Measurements from ENCODE around the gene TBC1D8.

TBC1D8 gene

DNA sequence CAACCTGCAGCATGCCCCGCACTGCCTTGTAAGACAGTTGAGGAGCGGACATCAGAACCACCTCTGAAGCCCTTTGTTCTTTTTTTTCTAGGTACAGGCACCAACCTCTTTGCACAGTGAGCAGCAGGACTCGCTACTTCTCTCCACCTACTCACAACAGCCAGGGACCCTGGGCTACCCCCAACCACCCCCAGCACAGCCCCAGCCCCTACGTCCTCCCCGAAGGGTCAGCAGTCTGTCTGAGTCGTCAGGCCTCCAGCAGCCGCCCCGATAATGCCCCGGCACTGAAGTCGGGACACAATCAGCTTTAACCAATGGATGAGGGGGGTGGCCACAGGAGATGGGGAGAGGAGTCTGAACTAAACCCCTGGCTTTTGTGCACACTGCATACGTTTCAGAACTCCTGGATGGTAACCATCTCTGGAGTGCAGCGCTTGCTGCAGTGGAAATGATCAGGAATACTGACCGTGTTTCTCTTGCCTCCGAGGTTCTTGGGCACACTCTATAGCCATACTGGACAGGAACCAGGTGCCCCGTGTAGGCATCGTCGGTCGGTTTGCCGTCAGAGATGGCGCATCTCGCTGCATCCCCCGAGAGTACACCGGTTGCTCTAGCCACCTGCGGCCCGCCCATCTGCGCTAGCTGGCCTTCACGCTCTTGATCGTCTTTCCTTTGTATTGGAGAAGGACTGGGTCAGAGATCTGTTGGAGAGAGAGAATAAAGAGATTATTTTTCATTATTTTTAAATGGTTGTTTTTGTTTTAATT is 155.7 kb downstream of the TBC1D8 start:
- DNase-seq = no peak

- DNase-seq = no peak
Measured at GRCh38 chr2:100993294-100993693, 157.9 kb downstream of the TBC1D8 start.

- no peak for DNase-seq
Measured at GRCh38 chr2:100992262-100992661, 158.9 kb downstream of the TBC1D8 start.

DNA sequence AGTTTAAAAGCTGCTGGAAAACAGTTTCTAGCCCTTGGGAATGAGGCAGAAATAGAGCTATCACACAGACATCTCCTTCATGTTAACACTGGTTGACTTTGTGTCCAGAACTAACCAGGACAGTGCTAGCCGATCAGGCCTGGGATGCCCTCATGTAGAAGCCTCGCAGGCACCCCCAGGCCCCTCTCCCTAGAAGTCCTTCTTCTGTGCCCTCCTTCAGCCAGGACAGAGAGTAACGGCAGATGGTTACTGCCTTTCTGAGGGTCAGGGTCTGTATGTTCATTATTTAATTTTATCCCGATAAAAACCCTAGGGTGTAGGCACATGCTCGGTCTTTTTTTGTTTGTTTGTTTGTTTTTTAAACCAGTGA is 159.8 kb downstream of the TBC1D8 start:
- DNase-seq = no peak

DNA sequence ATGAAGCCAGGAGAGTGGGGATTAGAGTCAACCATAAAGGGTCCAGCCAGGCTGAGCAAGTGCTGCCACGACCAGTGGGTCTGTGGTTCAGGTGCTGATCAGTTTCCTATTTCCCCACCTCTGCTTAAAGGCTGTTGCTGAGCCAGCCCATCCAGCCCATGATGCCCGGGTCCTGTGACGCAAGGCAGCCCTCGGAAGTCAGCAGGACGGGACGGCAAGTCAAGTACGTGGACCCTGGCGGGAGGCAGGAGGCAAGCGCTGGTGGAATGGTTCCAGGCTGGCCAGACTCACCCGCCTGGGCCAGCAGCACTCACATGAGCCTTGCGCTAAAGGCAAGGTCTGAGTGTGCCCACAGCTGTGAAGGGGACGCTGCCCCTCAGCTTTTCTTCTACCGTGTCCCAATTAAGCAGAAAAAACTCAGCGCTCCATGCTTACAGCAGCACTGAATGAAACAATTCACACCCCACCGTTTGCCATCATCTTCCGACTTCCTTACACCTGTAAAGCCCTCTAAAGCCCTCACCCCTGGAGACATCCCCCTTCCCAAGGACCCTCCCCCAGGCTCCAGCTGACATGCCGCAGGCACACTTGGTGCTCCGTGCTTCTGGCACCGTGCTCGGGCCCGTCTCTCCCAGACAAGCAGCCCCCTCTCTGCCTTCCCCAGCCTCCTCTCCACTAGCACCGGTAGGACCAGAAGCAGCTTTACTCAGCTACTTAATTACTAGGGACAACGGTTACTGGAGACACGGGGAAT is 160.4 kb downstream of the TBC1D8 start:
- DNase-seq = no peak

GRCh38 chr2:100990166-100990565 is 161.0 kb downstream of the TBC1D8 start:
- no peak for DNase-seq

DNA sequence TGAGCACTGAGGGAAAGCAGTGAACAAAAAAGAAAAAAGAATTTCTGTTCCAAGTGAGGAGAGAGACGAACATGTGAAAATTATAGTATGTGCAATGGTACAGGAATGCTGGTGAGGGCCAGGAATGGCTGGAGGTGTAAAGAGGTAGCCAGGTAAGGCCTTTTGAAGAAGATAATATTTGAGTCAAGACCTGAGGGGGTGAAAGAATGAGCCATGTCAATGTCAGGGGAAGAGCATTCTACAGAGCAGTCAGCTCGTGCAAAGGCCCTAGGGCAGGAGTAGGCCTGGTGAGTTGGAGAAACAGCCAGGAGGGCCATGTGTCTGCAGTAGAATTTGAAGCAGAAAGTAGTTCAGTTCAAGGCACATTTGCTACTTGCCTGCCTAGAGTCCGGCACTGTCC is 161.5 kb downstream of the TBC1D8 start:
- DNase-seq = no peak

GRCh38 chr2:100988630-100989417 is 162.4 kb downstream of the TBC1D8 start:
- DNase-seq = no peak

DNA sequence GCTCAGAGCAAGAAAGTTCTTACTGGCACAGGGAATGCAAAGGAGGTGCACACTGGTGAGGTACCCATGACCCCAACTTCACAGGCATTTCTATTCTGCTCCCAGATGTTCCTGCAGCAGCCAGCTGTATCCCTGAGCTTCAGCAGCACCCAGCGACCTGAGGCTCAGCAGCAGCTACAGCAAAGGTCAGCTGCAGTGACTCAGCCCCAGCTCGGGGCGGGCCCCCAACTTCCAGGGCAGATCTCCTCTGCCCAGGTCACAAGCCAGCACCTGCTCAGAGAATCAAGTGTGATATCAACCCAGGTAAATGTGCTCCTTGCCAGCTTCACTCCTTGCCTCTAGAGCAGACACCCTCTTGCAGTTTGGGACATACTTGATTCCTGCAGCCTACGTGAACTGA is 163.2 kb downstream of the TBC1D8 start:
- DNase-seq = no peak

GRCh38 chr2:100987536-100987935 is 163.6 kb downstream of the TBC1D8 start:
- DNase-seq = no peak

GRCh38 chr2:100986157-100986556 is 165.0 kb downstream of the TBC1D8 start:
- no peak for DNase-seq

DNA sequence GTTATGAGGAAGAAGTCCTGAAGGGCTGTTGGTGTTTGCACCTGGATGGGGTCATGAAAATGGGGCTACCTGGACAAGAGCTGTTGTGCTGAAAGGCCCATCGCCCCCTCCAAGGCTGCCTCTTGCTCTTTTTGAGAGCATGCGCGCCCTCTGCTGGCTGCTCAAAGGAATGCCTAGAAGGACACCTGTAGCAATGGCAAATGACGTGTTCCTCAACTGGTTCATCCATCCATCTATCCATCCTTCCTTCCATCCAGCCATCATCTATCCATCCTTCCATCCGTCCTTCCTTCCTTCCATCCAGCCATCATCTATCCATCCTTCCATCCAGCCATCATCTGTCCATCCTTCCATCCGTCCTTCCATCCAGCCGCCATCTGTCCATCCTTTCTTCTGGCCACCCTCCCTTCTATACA is 166.3 kb downstream of the TBC1D8 start:
- DNase-seq = peak; percentile 56

- no peak for DNase-seq
Measured at GRCh38 chr2:100983684-100984310, 167.4 kb downstream of the TBC1D8 start.

- no peak for DNase-seq
Measured at GRCh38 chr2:100983201-100983600, 168.0 kb downstream of the TBC1D8 start.

- DNase-seq = no peak
Measured at GRCh38 chr2:100982431-100982861, 168.7 kb downstream of the TBC1D8 start.

- no peak for DNase-seq
Measured at GRCh38 chr2:100981011-100981410, 170.2 kb downstream of the TBC1D8 start.

- no peak for DNase-seq
Measured at GRCh38 chr2:100980046-100980445, 171.1 kb downstream of the TBC1D8 start.

DNA sequence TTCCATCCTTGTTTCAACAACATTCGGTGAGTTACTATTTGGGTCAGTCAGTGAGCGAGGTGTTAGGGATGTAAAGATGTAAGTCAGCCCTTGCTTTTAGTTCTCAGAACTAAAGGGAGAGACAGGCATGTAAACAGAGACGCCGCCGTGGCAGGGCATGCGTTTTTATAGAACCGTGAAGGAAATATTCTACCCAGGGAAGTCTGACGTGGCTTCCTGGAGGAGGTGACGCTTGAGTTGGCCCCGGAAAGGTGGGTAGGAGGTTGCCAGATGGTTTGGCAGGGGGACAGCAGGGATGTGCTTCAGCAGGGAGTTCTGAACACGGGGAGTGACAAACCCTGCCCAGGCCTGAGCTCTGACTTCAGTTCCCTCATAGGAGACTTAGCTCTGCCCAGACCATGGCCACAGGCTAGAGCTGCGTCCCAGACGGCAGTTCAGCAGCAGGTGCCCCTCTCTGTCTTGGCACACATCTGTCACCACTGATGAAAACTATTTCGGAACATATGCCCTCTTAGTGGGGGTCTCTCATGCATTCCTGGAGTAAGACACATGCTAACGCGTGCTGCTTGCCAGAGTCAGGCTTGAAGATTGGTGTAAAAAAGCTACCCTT is 172.5 kb downstream of the TBC1D8 start:
- DNase-seq = no peak

DNA sequence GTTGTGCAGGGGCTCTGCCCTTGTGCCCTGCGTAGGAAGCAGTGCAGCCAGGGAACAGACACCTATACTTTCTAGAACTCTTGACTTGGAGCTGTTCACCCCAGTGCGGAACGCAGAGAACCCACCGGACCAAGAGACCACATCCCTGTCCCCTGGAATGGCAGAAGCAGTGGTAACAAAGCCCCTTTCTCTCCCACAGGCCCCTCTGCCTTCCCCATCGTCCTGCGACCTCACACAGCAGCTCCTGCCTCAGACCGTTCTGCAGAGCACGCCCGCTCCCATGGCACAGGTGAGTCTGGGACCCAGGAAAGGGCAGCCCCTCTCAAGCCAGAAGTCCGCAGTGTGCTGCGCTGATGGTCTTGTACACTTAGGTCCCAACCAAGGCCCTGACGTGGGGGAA is 173.7 kb downstream of the TBC1D8 start:
- DNase-seq = no peak

- DNase-seq = no peak
Measured at GRCh38 chr2:100976645-100977391, 174.4 kb downstream of the TBC1D8 start.

DNA sequence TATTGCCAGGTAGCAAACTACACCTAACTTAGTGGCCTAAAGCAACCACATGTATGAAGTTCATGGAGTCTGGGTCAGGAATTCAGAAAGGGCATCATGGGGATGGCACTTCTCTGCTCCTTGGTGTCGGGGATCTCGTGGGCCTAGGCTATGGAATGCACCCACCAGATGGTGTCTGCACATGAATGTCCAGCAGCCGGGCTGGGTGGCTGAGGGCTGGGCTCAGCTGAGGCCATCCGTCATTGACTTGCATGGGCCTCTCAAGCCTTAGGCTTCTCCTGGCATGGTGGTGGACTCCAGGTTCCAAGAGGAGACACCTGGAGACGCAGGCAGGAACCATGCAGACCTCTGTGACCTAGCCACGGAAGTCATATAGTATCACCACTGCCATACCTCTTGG is 175.1 kb downstream of the TBC1D8 start:
- DNase-seq = no peak

- DNase-seq = no peak
Measured at GRCh38 chr2:100975521-100975785, 175.7 kb downstream of the TBC1D8 start.
